Panc1 (cell line): Measurements from ENCODE around the gene RAB15.

ENCODE experiments used
- POLR2AphosphoS5 ChIP-seq: IDR thresholded peaks from 2 replicates; pipeline ENCODE4 v1.6.1; 2012; ENCODE audit warnings: mild to moderate bottlenecking, low read depth, low read length, moderate library complexity
- REST ChIP-seq, 2 experiments: IDR thresholded peaks; 2 replicates each; pipeline ENCODE4 v1.6.1; 2011 to 2012; ENCODE audit warnings: low read depth in 2 of 2, control low read depth in 1 of 2, low read length in 1 of 2, mild to moderate bottlenecking in 1 of 2, moderate library complexity in 1 of 2; ENCODE audit not compliant: insufficient read depth in 1 of 2
- SIN3A ChIP-seq: IDR thresholded peaks from 2 replicates; pipeline ENCODE4 v1.6.1; 2012; ENCODE audit warnings: low read depth, mild to moderate bottlenecking, low read length, moderate library complexity, borderline replicate concordance; ENCODE audit not compliant: insufficient read depth
- TF ChIP-seq, protein P1 (sequence below): fragments of 450-650 bp; IDR thresholded peaks from 2 replicates; pipeline ENCODE4 v1.5.1; 2017; ENCODE audit warnings: mild to moderate bottlenecking

DNA sequence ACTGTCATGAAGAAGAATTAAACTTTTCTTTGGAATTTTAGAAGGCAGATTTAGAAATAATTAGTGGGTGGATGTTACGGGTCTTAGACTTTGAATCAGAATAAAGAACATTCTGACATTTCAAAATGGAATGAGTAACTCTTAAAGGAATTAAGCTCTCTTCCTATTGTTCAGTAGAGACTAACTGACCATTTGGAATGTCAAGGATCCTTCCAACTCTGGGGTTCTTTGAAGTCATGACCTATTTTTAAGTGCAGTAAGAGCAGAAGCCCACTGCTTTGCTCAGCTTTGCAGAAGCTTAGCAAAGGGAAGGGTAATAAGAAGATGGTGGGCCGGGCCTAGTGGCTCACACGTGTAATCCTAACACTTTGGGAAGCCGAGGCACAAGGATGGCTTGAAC, 53.9 kb downstream of the RAB15 start:
- TF ChIP-seq REST (IDR thresholded peaks at IDR 0.05; ENCODE audit: insufficient read depth in 1 of 2, low read depth in 2 of 2, low read length in 1 of 2), result no peak
- TF ChIP-seq, protein P1, sequence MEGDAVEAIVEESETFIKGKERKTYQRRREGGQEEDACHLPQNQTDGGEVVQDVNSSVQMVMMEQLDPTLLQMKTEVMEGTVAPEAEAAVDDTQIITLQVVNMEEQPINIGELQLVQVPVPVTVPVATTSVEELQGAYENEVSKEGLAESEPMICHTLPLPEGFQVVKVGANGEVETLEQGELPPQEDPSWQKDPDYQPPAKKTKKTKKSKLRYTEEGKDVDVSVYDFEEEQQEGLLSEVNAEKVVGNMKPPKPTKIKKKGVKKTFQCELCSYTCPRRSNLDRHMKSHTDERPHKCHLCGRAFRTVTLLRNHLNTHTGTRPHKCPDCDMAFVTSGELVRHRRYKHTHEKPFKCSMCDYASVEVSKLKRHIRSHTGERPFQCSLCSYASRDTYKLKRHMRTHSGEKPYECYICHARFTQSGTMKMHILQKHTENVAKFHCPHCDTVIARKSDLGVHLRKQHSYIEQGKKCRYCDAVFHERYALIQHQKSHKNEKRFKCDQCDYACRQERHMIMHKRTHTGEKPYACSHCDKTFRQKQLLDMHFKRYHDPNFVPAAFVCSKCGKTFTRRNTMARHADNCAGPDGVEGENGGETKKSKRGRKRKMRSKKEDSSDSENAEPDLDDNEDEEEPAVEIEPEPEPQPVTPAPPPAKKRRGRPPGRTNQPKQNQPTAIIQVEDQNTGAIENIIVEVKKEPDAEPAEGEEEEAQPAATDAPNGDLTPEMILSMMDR, result no peak
- no peak for TF ChIP-seq POLR2AphosphoS5
- TF ChIP-seq SIN3A, result no peak
